HG03439 (cell line): ENCODE measurements around the gene LYRM2.

ENCODE experiments used
- ATAC-seq: cut with Tn5 transposase; IDR thresholded peaks from one replicate; pipeline ENCODE4 v1.9.1; 2021; ENCODE audit warnings: mild to moderate bottlenecking, moderate library complexity; ENCODE audit not compliant: unreplicated experiment

Gene LYRM2

GRCh38 chr6:89562093-89562973, 76.2 kb downstream of the LYRM2 start:
- no peak for ATAC-seq

GRCh38 chr6:89559487-89559886, 79.1 kb downstream of the LYRM2 start:
- no peak for ATAC-seq

- no peak for ATAC-seq
These were observed 82.7 kb downstream of the LYRM2 start for GRCh38 chr6:89555806-89556205.

DNA sequence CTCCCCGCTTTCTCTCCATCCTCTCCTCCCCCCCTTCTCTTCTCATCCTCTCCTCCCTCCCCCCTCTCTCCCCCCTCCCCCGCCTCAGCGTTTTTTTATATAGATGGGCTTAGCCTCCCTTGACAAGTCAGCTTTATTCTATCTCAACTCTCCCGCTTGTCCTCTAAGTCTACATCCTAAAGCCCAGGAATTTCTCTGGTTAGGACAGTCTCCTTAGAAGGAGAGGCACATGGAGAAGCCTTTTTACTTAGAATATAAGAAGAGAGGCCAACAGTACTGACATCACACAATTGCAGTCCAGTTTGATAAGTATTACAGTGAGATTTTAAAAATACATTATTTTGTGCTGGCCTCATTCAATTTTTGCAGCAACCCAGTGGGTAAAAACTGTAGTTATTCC, 83.5 kb downstream of the LYRM2 start:
- no peak for ATAC-seq

DNA sequence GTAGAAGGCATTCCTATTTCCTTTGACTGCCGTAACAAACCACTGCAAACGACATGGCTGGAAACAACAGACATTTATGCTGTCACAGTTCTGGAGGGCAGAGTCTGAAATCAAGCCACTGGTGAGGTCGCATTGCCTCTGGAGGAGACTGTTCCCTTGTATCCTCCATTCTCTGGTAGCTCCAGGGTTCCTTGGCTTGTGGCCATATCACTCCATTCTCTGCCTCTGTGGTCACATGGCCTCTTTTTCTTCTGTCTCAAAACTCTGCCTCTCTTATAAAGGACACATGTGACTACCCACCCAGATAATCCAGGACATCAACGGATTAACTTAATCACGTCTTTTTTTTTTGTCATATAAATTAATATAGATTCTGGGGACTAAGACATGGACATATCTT, 84.4 kb downstream of the LYRM2 start:
- no peak for ATAC-seq

DNA sequence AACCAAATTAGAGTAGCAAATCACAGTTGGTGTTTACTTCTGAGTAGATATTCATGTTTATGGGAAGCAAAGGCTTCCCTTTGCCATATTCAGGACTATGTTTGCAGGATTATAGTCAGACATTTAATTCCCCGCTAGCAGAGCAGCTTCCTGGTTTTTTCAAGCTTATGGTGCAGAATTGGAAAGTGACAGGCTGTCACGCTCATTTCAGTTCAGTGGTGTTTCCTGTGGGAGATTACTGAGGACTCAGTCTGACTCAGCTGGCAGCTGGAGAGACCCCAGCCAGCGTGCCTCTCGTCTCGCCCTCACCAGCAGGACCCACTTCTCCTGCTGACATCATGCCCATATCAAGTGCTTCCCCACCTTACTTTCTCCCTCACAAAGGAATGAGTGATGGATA, 85.1 kb downstream of the LYRM2 start:
- no peak for ATAC-seq

GRCh38 chr6:89547281-89547680, 91.3 kb downstream of the LYRM2 start:
- ATAC-seq = no peak

GRCh38 chr6:89542866-89543265, 95.7 kb downstream of the LYRM2 start:
- ATAC-seq = no peak

GRCh38 chr6:89542081-89542857, 96.3 kb downstream of the LYRM2 start:
- no peak for ATAC-seq

DNA sequence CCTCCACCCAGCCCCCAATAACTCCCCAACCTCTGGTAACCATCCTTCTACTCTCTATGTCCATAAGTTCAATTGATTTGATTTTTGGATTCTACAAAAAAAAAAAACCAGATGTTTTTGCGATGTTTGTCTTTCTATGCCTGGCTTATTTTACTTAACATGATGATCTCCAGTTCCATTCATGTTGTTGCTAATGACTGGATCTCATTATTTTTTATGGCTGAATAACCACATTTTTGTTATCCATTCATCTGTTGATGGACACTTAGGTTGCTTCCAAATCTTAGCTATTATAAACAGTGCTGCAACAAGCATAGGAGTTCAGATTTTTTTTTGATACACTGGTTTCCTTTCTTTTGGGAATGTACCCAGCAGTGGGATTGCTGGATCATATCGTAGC, 98.8 kb downstream of the LYRM2 start:
- ATAC-seq = no peak

DNA sequence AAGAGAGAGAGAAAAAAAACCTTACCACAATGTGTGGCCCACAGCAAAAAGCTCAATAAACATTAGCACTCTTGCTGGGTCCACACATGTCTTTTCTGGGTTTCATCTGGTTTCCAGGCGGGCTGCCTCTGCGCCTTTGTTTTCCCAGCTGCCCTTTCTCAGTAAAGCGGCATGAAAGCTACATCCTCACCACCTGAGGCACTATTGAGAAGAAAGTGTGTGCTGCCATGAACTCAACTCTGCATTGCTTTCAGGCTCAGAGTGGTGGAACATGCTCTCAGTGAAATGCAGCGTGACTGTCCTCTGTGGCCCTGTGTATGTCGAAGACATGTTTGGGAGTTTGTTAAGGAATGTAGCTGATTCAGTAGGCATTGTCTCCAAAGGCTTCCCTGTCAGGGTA, 102.3 kb downstream of the LYRM2 start:
- no peak for ATAC-seq

DNA sequence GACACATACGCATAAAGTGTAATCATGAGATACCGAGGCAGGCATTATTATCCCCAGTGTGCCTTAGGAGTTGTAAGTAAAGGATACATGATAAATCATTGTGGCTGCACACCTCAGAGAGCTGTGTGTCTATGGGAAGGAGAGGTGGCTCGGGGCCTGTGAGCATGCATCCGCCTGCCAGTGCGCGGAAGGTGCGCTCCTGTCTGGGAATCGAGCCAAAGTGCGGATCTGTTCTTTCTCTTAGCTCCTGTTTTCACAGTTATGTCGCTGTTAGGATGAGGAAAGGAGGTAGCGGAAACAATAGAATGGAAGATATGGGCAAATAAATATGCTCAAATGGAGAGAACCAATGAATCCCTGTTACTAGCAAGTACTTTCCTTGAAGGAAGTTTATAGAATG, 107.6 kb downstream of the LYRM2 start:
- no peak for ATAC-seq

DNA sequence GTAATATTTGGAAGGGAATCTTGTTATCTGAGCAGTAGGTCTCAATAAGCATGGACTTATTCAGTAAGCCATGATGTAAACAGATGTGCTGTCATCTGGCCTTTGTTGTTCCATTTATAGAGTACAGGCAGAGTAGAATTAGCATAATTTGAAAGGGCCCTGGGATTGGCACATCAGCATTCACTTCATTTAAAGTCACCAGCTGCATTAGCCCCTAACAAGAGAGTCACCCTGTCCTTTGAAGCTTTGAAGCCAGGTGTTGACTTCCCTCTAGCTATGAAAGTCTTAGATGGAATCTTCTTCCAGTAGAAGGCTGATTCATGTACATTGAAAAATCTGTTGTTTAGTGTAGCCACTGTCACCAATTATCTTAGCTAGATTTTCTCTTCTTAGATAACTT, 109.7 kb downstream of the LYRM2 start:
- ATAC-seq = no peak

DNA sequence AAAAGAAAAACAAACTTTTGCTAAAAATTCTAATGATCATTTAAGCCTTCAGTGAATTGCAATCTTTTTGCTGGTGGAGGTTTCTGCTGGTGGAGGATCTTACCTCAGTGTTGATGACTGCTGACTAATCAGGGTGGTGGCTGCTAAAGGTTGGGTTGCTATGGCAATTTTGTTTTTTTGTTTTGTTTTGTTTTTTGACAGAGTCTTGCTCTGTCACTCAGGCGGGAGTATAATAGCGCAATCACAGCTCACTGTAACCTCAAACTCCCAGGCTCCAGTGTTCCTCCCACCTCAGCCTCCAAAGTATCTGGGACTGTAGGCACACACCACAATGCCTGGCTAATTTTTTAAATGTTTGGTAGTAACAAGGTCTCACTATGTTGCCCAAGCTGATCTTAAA, 110.9 kb downstream of the LYRM2 start:
- no peak for ATAC-seq

GRCh38 chr6:89526563-89526869, 112.0 kb downstream of the LYRM2 start:
- ATAC-seq = no peak

DNA sequence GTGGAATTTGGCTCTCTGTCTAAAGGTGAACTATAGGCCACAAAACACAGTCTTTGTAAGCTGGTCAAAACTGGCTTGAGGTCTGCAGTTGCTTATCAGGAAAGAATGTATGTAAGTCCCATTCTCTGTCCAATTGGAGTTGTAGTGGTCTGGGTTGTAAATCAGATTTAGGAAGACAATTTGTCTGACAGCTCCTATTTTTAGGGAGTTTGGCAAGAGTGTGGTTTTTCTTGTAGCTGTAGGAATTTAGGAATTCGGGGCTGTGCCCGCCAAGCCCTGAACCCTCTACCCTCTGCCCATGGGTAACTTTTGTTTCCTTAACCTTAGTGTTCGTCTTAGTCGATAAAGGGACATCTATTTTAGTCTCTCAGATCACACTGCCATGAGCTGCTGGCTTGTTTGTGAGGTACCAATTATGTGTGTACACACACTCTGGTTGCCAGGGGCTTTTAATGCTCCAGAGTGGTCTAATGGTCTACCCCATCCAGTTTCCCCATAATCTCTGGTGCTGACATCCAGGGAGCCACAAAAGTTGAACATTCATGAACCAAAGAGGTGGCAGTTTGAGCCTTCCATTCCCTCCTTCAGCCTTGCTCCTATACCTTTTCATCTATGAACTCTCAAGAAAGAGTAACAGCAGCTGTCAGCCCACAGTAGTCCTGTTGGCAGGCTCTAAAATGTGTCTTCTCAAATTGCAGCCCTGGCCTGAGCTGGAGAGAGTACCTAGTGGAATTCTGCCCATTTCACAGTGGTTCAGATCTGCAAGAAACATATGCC, 112.6 kb downstream of the LYRM2 start:
- no peak for ATAC-seq

DNA sequence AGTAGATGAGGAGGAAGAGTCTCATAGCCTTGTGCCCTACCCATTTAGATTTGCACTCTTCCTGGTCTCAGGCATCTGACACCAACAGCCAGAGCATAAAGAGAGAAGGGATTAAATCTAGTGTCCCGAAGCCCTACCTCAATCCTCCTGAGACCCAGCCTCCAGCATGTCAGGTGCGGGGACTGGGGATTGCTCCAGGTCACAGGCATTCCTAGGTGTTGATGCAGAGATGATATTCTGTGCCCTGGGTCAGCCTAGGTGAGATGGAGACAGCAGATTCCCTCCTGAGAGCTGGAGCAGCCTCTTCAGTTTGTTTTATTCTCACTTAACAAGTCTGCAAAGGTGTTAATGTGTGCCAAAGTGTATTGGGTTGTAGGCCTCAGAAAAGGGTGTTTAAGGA, 115.8 kb downstream of the LYRM2 start:
- no peak for ATAC-seq

GRCh38 chr6:89520736-89521135, 117.8 kb downstream of the LYRM2 start:
- ATAC-seq = no peak

DNA sequence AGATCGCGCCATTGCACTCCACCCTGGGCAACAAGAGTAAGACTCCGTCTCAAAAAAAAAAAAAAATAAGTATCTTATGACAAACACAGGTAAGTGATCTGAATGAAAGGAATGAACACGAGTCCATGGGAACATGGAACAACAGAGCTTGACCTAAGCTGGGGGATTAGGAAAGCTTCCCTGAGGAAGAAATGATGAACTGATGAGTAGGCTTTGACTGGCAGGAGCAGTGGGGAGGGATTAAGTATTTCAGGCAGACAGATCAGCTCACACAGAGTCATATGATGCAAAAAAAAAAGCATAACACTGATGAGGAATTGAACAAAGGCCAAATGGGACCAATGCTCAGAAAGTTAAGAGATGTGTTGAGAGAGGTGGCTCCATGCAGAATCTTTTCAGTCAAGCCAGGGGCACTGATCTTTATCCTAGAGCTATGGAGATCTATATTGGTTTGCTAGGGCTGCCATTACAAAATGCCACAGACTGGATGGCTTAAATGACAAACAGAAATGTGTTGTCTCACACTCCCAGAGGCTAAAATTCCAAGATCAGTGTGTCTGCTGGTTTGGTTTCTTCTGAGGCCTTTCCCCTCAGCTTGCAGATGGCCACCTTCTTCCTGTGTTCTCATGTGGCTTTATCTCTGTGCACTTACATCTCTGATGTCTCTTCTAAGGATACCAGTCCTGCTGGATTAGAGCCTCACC, 120.0 kb downstream of the LYRM2 start:
- no peak for ATAC-seq
